ENCODE results near the gene DOCK8. TPM values are rescaled to one million over a fixed set of nuclear protein-coding genes. Genes with fewer than 3 reads are reported as not detected.

Gene DOCK8
- total and polyA plus RNA-seq, 2 of the 4 experiments (the other 2 are of a cell fraction), result not detected

- Histone ChIP-seq H3K36me3 (ENCODE audit: control insufficient read depth, insufficient read depth, low read length) (no peaks in the 10 kb centered on the region), H4K5ac (ENCODE audit: low read depth, low read length) (no peak overlapping the region), H3K23ac (ENCODE audit: low read depth, low read length) (no peak overlapping the region), H4K20me1 (ENCODE audit: insufficient read depth, low read length) (no peaks in the 10 kb centered on the region), H3K9me3 (ENCODE audit: control insufficient read depth, insufficient read depth, low read length) (no peaks in the 10 kb centered on the region), H3K9ac (ENCODE audit: low read depth, low read length) (no peak overlapping the region), H2AK9ac (replicated peaks; ENCODE audit: low read depth, low read length, poor library complexity) (no peak overlapping the region), H3K56ac (ENCODE audit: extremely low read depth, insufficient read depth, low read length) (no peak overlapping the region), H2AFZ (replicated peaks; ENCODE audit: low read length, poor library complexity) (no peak overlapping the region), H3K18ac (ENCODE audit: low read depth, low read length) (no peak overlapping the region), H3K27ac (ENCODE audit: insufficient read depth, low read length) (no peak overlapping the region), H2BK120ac (ENCODE audit: low read depth, low read length) (no peak overlapping the region), H3K4me2 (ENCODE audit: low read depth, low read length) (no peak overlapping the region), H2BK20ac (ENCODE audit: low read depth, low read length) (no peak overlapping the region), H3K9me1 (ENCODE audit: insufficient read depth, low read length) (no peaks in the 10 kb centered on the region), H2AK5ac (ENCODE audit: low read depth, low read length) (no peak overlapping the region), H4K8ac (ENCODE audit: low read depth in 2 of 2, low read length in 2 of 2) (no peak overlapping the region), H3K27me3 (ENCODE audit: control insufficient read depth, insufficient read depth, low read length) (peaks cover 6% of the 10 kb centered on the region), H3K4me1 (ENCODE audit: control insufficient read depth, insufficient read depth, low read length) (no peaks in the 10 kb centered on the region), H4K91ac (ENCODE audit: insufficient read depth, low read depth, low read length) (no peak overlapping the region), H3K14ac (replicated peaks; ENCODE audit: low read depth, low read length) (no peak overlapping the region), H3K4me3 (ENCODE audit: insufficient read depth, low read depth, low read length) (no peak overlapping the region), H3K79me1 (ENCODE audit: low read depth in 1 of 2, low read length in 2 of 2) (no peaks in the 10 kb centered on the region), H2BK5ac (ENCODE audit: low read depth, low read length, poor library complexity, severe bottlenecking) (no peak overlapping the region), H2BK15ac (ENCODE audit: low read depth, low read length) (no peak overlapping the region), H3K4ac (ENCODE audit: low read depth, low read length) (no peak overlapping the region)
- dilution Hi-C loops (cut with HindIII; ENCODE audit: low sequenced_read_pairs, unreplicated experiment) (no loop called here), intact Hi-C loops (cut with micrococcal nuclease) (loop anchor here (10.0 kb wide), 1 partner anchor 52 kb away; no protein-coding TSS in a partner anchor), in situ Hi-C loops (cut with MboI; ENCODE audit: low sequenced_read_pairs) (no loop called here)
- CTCF ChIA-PET, result interaction anchor here (0.7 kb wide), 1 partner anchor 861 kb away, joined by 8 read pairs; no protein-coding TSS in a partner anchor
- no TSS peak for BruUV-seq (replicated peaks)
- POLR2A ChIA-PET (ENCODE audit: unreplicated experiment), result no interaction called here
- TF ChIP-seq CTCF (conservative IDR thresholded peaks at IDR 0.05; ENCODE audit: low read depth, low read length) (no peak), POLR2A (IDR thresholded peaks at IDR 0.05; ENCODE audit: low read depth, low read length) (no peak), MAFK (IDR thresholded peaks at IDR 0.05; ENCODE audit: low read depth, low read length) (no peak), NFE2L2 (IDR thresholded peaks at IDR 0.05; ENCODE audit: low read depth, low read length) (no peak), SMC3 (IDR thresholded peaks at IDR 0.05; ENCODE audit: low read depth, low read length) (no peak), RAD21 (IDR thresholded peaks at IDR 0.05; ENCODE audit: low read length) (no peak), BHLHE40 (IDR thresholded peaks at IDR 0.05; ENCODE audit: low read depth, low read length) (no peak), CEBPB (IDR thresholded peaks at IDR 0.05; ENCODE audit: low read depth, low read length) (no peak), USF2 (IDR thresholded peaks at IDR 0.05; ENCODE audit: low read depth, low read length) (no peak)
- WGBS, 2 experiments (ENCODE audit: extremely low coverage in 2 of 2, insufficient read length in 1 of 2), result 67% methylated on average over 3 of the region's 11 CpGs; no CpG with 5 or more reads in 1 of the 2 experiments
- no peak for ATAC-seq (ENCODE audit: low read depth)
- no peak for DNase-seq
Observed at GRCh38 chr9:382383-382782, 167.7 kb downstream of the DOCK8 start.
